Neural progenitor cell (in vitro differentiated cells): ENCODE results near the gene QSOX2. TPM values are rescaled to one million over a fixed set of nuclear protein-coding genes. Genes with fewer than 3 reads are reported as not detected.

ENCODE experiments used
- DNase-seq: peaks from one replicate; pipeline ENCODE4 v3.0.0-alpha.2; 2016; ENCODE audit warnings: low spot score
- H2AFZ ChIP-seq: fragments of 200-600 bp; sonication (generic); replicated peaks from 2 replicates; pipeline ENCODE4 v1.6.1; 2016; ENCODE audit warnings: antibody characterized with exemption
- H3F3A ChIP-seq: fragments of 200-600 bp; sonication (generic); 2 replicates; pipeline ENCODE4 v1.6.1; 2016; ENCODE audit warnings: antibody characterized with exemption, low read depth
- H3K27ac ChIP-seq: fragments of 200-600 bp; sonication (generic); 2 replicates; pipeline ENCODE4 v1.5.1; 2016; ENCODE audit warnings: mild to moderate bottlenecking
- H3K27me3 ChIP-seq: fragments of 200-600 bp; sonication (generic); 2 replicates; pipeline ENCODE4 v1.6.1; 2016; ENCODE audit warnings: mild to moderate bottlenecking, moderate library complexity
- H3K36me3 ChIP-seq: fragments of 200-600 bp; sonication (generic); 2 replicates; pipeline ENCODE4 v1.5.1; 2016
- H3K4me1 ChIP-seq: fragments of 200-600 bp; sonication (generic); 2 replicates; pipeline ENCODE4 v1.6.1; 2016; ENCODE audit warnings: mixed run types
- H3K4me2 ChIP-seq: fragments of 200-600 bp; sonication (generic); 2 replicates; pipeline ENCODE4 v1.6.1; 2016
- H3K4me3 ChIP-seq: fragments of 200-600 bp; sonication (generic); 2 replicates; pipeline ENCODE4 v1.5.1; 2016
- H3K79me2 ChIP-seq: fragments of 200-600 bp; sonication (generic); 2 replicates; pipeline ENCODE4 v1.6.1; 2016; ENCODE audit warnings: low read depth
- H3K9ac ChIP-seq: fragments of 200-600 bp; sonication (generic); 2 replicates; pipeline ENCODE4 v1.6.1; 2016
- H3K9me3 ChIP-seq: fragments of 200-600 bp; sonication (generic); 2 replicates; pipeline ENCODE4 v1.5.1; 2016; ENCODE audit warnings: low read depth
- H4K20me1 ChIP-seq: fragments of 200-600 bp; sonication (generic); 2 replicates; pipeline ENCODE4 v1.6.1; 2016; ENCODE audit warnings: low read depth
- H3K27ac Mint-ChIP-seq: 3 replicates; pipeline ENCODE4 v1.8.0; 2021; ENCODE audit warnings: mixed read lengths
- H3K27me3 Mint-ChIP-seq: 2 replicates; pipeline ENCODE4 v1.8.0; 2022; ENCODE audit warnings: low read depth, mild to moderate bottlenecking, inconsistent platforms, moderate library complexity, mixed read lengths; ENCODE audit not compliant: insufficient read depth
- H3K36me3 Mint-ChIP-seq: 3 replicates; pipeline ENCODE4 v1.8.0; 2021; ENCODE audit warnings: mixed read lengths
- H3K4me1 Mint-ChIP-seq: 3 replicates; pipeline ENCODE4 v1.8.0; 2021; ENCODE audit warnings: mixed read lengths
- H3K4me3 Mint-ChIP-seq: 3 replicates; pipeline ENCODE4 v1.8.0; 2021; ENCODE audit warnings: mild to moderate bottlenecking, moderate library complexity, mixed read lengths
- H3K9me3 Mint-ChIP-seq: 3 replicates; pipeline ENCODE4 v1.8.0; 2020; ENCODE audit warnings: mixed read lengths
- CTCF ChIP-seq: fragments of 200-600 bp; sonication (generic); IDR thresholded peaks from 2 replicates; pipeline ENCODE4 v1.5.1; 2017; ENCODE audit warnings: antibody characterized with exemption, mild to moderate bottlenecking
- EZH2 ChIP-seq: fragments of 200-600 bp; sonication (generic); IDR thresholded peaks from 2 replicates; pipeline ENCODE4 v1.6.1; 2017; ENCODE audit warnings: antibody characterized with exemption, mild to moderate bottlenecking, moderate library complexity
- EZH2phosphoT487 ChIP-seq: fragments of 200-600 bp; sonication (generic); IDR thresholded peaks from 2 replicates; pipeline ENCODE4 v1.6.1; 2017; ENCODE audit warnings: antibody characterized with exemption
- total RNA-seq: library from RNA; depleted of rRNA; stranded (reverse); fragments of >200 nt; gene quantifications from 2 replicates; pipeline ENCODE4 v1.2.3, GENCODE V29; 2015; ENCODE audit warnings: low replicate concordance

Gene QSOX2
- total RNA-seq, 1 donor from 2014 or later: 17.1 TPM

DNA sequence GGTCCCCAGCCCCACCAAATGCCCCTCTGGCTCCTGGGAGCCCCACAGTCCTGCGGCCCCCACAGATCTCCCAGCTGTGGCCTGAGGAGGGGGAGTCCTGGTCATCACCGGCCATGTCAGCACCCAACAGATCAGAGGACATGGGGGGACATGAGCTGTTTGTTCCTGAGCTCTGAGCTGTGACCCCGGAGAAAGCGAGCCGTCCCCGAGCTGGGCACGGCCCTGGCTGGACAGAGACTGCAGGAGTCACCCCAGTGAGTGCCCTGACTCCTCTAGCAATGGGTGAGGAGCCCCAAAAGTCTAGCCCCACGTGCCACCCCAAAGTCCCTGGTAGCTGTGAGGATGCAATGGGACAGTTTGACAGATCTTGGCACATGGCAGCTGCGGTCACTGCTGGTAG lies 32.6 kb upstream of the QSOX2 start:
- H3K9me3 Mint-ChIP-seq: no peaks in the 10 kb centered on the region

DNA sequence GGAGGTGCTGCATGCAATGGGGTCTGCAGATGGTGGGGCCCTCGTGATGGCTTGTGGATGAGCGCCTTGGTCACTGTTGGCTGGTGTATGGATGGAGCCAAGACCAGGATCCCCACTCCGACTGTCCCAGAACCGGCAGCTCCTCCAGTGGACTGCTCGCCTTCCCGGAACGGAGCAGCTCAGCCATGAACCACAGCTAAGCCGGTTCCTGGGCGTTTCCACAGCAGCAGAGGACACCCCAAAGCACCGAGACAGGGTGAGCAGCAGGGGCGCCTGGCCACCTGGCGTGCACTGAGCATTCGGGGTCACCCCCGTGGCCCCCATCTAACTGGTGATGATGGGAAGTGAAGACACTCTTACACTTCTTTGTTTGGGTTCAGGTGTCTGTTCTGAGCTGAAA lies 32.1 kb upstream of the QSOX2 start:
- Mint-ChIP-seq H3K4me1 (no peaks in the 10 kb centered on the region), H3K9me3 (no peaks in the 10 kb centered on the region), H3K27me3 (peaks cover 11% of the 10 kb centered on the region), H3K27ac (no peak overlapping the region), H3K4me3 (no peak overlapping the region), H3K36me3 (no peaks in the 10 kb centered on the region)
- no peak for DNase-seq
- Histone ChIP-seq H3K27ac (no peak overlapping the region), H3K4me1 (no peaks in the 10 kb centered on the region), H3K9ac (no peak overlapping the region), H3K4me2 (no peak overlapping the region), H3F3A (no peaks in the 10 kb centered on the region), H3K79me2 (no peaks in the 10 kb centered on the region), H3K36me3 (no peaks in the 10 kb centered on the region), H3K9me3 (no peaks in the 10 kb centered on the region), H3K4me3 (no peak overlapping the region), H4K20me1 (no peaks in the 10 kb centered on the region), H2AFZ (no peak overlapping the region), H3K27me3 (no peaks in the 10 kb centered on the region)
- TF ChIP-seq EZH2: no peak
- no peak for TF ChIP-seq EZH2phosphoT487
- TF ChIP-seq CTCF: no peak

More for the DNA sequence above, 32.6 kb upstream of the QSOX2 start:
- H3K27ac ChIP-seq: no peak overlapping the region
- no peaks in the 10 kb centered on the region for H3K79me2 ChIP-seq
- H3K9ac ChIP-seq: no peak overlapping the region
- no peaks in the 10 kb centered on the region for H4K20me1 ChIP-seq
- no peaks in the 10 kb centered on the region for H3F3A ChIP-seq
- H2AFZ ChIP-seq: no peak overlapping the region
- H3K27me3 ChIP-seq: no peaks in the 10 kb centered on the region
- TF ChIP-seq CTCF (no peak), EZH2 (no peak), EZH2phosphoT487 (no peak)
- H3K36me3 ChIP-seq: no peaks in the 10 kb centered on the region
- Mint-ChIP-seq H3K27ac (no peak overlapping the region), H3K27me3 (peaks cover 11% of the 10 kb centered on the region), H3K4me1 (no peaks in the 10 kb centered on the region), H3K4me3 (no peak overlapping the region), H3K36me3 (no peaks in the 10 kb centered on the region)
- no peaks in the 10 kb centered on the region for H3K4me1 ChIP-seq
- no peak for DNase-seq
- H3K4me3 ChIP-seq: no peak overlapping the region
- no peak overlapping the region for H3K4me2 ChIP-seq
- no peaks in the 10 kb centered on the region for H3K9me3 ChIP-seq

GRCh38 chr9:136276716-136277115 lies 31.1 kb upstream of the QSOX2 start:
- no peaks in the 10 kb centered on the region for H3F3A ChIP-seq
- Mint-ChIP-seq H3K36me3 (no peaks in the 10 kb centered on the region), H3K4me1 (no peaks in the 10 kb centered on the region), H3K9me3 (no peaks in the 10 kb centered on the region), H3K27ac (no peak overlapping the region), H3K4me3 (no peak overlapping the region), H3K27me3 (peaks cover 11% of the 10 kb centered on the region)
- no peaks in the 10 kb centered on the region for H3K9me3 ChIP-seq
- H2AFZ ChIP-seq: no peak overlapping the region
- TF ChIP-seq EZH2phosphoT487 (no peak), EZH2 (no peak), CTCF (no peak)
- no peaks in the 10 kb centered on the region for H3K79me2 ChIP-seq
- H4K20me1 ChIP-seq: no peaks in the 10 kb centered on the region
- H3K9ac ChIP-seq: no peak overlapping the region
- H3K27me3 ChIP-seq: no peaks in the 10 kb centered on the region
- H3K36me3 ChIP-seq: no peaks in the 10 kb centered on the region
- no peak overlapping the region for H3K27ac ChIP-seq
- no peak overlapping the region for H3K4me2 ChIP-seq
- no peaks in the 10 kb centered on the region for H3K4me1 ChIP-seq
- no peak for DNase-seq
- no peak overlapping the region for H3K4me3 ChIP-seq
